Measurements from ENCODE around the gene FOXJ1.

Gene FOXJ1

DNA sequence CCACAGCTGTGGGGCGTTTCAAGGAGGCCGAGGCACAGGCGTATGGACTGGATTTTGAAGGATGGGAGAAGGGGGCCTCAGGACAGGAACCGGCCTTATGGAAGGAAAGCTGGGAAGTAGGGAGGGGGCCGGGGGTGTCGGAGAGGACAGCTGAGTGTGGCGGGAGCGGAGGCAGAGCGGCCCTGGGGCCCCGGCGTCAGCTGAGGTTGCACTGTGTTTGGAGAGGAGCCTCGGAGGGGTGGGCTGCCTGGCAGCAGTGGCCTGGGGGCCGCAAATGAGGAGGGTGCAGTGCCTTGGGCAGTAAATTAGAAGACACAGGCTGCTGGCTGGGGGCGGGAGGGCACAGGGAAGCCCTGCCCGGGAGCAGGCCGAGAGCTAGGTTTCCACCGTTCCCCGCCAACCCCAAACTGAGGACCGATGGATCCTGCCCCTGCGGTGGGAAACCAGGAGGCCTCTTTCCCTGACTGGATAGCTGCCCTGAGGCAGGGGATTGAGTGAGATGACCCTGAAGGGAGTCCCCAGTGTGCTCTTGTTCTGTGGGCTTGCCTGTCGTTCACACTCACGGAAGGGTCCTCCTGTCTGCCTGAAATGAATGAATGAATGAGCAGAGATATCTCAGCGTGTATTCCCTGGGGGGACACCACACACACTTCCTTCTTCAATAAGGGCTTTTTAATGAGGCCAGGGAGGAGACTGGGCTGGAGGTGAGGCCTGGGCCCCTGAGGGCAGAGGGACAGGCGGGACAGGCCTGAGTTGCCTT is 18.4 kb downstream of the FOXJ1 start:
- no peak for DNase-seq

DNA sequence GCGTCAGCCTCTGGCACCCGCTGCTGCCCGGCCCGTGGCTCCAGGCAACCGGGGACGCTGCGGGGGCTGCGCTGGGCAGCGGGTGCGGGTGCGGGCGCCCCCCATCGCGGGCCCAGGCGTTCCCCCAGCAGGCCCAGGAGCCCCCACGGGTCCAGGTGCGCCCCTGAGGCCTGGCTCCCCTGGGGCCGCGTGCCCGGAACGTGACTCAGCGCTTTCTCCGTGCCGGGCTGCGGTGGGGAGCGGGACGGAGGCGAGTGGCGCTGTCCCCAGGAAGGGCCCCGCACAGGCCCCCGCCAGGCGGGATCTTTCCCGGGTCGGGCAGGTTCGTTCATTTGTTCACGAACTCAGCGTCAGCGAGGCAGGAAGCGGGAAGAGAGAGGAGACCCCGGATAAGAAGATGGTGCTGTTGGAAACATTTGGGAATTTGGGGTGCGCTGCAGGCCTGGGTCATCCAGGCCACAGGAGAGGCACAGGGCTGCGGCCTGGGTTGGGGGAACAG is 19.1 kb downstream of the FOXJ1 start:
- no peak for DNase-seq

DNA sequence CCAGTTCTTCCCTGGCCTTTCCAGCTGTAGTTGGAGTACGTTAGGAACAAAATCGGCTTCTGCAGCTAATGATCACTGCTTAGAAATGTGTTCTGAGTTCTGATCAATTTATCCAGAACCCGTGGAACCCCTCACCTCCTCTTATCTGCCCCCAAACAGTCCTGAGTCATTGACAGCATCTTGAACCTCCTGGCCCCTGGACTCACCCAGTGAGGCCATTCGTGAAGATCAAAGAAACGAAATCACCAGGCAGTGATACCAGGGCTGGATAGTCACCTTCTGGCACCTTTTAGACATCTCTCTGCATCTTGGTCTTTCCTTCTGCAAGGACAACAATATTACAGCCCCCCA is 20.4 kb downstream of the FOXJ1 start:
- no peak for DNase-seq

DNA sequence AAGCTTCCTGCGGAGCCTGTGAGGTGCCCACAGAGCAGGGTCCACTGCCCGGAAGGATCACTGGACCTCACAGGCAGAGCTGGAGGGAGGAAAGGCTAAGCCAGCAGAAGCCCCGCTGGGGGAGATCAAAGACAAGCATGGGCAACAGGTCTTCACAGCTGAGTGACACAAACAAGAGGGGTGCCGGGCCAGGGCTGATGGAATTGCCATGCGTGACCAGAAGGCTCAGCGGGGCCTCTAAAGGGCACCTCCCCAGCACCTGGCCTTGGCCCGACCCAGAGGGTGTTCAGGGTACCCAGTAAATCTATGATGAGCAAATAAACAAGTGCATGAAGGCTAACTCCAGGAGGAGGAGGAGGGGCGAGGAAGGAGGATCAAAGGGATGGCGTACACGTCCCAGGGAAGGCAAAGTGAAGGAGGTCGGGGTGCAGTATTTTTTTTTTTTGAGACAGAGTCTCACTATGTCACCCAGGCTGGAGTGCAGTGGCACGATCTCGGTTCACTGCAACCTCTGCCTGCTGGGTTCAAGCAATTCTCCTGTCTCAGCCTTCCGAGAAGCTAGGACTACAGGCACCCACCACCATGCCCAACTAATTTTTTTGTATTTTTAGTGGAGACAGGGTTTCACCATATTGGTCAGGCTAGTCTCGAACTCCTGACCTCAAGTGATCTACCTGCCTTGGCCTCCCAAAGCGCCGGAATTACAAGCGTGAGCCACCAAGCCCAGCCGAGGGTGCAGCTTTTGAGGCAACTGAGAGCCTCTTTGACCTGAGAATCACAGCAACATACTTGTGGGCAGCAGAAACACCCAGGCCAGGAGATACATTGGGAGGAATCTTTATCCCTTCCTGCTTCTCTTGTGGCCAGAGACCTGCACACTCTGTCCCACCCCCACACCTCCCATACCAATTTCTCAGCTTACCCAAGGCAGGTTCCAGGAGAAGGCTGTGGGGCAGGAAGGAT is 21.4 kb downstream of the FOXJ1 start:
- no peak for DNase-seq

DNA sequence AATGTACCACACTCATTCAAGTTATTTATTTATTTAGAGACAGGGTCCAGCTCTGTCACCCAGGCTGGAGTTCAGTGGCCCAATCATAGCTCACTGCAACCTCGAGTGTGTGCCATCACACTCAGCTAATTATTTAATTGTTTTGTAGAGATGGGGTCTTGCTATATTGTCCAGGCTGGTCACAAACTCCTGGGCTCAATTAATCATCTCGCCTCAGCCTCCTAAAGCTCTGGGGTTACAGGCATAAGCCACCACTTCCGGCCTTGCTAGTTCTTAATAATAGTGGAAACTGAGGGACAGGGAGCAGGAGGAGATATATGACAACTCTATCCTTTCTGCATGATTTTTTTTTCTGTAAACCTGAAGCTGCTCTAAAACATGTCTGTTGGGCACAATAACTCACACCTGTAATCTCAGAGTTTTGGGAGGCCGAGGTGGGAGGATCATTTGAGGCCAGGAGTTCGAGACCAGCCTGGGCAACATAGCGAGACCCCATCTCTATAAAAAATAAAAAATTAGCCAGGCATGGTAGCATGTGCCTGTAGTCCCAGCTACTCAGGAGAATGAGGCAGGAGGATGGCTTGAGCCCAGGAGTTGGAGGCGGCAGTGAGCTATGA is 25.8 kb downstream of the FOXJ1 start:
- DNase-seq, result no peak

DNA sequence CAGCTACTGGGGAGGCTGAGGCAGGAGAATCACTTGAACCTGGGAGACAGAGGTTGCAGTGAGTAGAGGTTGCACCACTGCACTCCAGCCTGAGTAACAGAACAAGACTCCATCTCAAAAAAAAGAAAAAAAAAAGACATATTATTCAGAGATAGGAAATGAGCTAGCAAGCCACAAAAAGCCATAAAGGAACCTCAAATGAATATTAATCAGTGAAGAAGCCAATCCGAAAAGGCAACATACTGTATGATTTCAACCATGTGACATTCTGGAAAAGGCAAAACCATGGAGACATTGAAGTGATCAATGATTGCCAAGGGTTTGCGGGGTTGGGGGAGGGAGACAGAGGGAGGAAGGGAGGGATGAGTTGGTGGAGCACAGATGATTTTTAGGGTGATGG is 29.1 kb downstream of the FOXJ1 start:
- no peak for DNase-seq

DNA sequence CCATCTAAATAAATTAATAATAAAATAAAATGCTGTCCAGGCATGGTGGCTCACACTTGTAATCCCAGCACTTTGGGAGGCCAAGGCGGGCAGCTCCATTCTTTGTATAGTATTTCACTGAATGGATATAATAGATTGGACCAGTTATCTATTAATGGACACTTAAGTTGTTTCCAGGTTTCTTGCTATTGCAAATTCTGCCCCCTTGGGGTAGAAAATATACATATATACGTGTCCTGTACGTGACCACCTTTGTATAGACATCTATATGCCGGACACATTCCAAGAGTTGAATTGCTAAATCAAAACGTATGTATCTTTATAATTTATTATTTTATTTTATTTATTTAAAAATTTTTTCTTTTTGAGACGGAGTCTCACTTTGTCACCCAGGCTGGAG is 33.5 kb downstream of the FOXJ1 start:
- no peak for DNase-seq

DNA sequence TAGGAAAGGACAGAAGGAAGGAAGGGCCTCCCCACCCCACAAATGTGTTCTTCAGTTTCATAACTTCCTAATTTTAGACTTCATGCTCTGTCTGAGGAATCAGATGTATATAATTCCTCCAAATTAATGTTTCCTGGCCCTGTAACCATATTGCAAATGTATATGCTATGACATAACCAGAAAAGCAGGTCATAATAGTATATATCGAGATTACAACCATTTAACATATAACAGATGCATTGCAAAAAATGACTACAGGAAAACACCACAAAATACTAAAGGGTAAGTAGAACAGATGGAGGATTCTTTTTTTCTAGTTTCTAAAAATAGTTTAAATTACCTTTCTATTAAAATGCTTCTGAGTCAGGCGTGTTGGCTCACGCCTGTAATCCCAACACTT is 34.3 kb downstream of the FOXJ1 start:
- no peak for DNase-seq

DNA sequence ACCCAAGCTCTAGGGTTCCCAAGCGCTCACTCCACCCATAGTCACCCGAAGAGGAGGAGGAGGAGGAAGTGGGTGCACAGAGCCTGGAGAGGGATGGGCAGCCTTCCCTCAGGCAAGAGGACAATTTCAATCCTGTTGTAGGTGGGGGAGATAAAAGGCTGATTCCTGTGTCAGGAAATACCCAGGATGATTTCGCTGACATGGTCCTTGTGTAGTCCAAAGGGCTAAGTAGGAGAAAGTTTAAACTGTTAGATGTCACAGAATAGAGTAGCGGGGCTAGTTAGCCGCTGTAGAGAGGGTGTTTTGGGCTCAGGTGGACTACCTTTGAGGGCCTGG is 36.2 kb downstream of the FOXJ1 start:
- no peak for DNase-seq

- DNase-seq, result no peak
These were observed 36.7 kb downstream of the FOXJ1 start for GRCh38 chr17:76104140-76104895.

- DNase-seq, result peak; percentile 90
These were observed 37.5 kb downstream of the FOXJ1 start, which contains the start of gene EXOC7 for GRCh38 chr17:76103274-76104139. Gene EXOC7 (minus strand): TSS chr17:76103787. CDS start chr17:76103692, 95 bp downstream.

- no peak for DNase-seq
These were observed 38.1 kb downstream of the FOXJ1 start for GRCh38 chr17:76102944-76103273.

DNA sequence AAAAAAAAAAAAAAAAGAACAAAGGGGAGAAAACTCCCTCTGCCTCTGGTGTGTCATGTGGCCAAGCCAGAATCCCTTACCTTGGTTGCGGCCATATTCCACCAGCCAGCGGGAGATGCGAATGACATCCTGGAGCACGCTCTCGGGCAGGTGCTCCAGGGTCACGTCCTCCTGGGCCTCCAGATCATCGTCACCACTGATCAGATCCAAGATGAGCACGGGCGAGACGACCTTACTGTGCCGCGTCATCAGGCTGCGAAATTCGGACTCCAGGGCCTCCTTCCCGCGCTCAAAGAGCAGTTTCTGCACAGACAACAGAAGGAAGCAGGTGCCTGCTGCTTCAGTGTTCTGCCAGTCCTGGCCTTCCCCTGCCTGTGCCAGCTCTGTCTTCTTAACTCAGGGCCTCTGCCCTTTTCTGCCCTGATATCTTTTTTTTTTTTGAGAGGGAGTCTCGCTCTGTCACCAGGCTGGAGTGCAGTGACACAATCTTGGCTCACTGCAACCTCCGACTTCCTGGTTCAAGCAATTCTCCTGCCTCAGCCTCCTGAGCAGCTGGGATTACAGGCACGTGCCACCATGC is 43.2 kb downstream of the FOXJ1 start:
- DNase-seq, result no peak

DNA sequence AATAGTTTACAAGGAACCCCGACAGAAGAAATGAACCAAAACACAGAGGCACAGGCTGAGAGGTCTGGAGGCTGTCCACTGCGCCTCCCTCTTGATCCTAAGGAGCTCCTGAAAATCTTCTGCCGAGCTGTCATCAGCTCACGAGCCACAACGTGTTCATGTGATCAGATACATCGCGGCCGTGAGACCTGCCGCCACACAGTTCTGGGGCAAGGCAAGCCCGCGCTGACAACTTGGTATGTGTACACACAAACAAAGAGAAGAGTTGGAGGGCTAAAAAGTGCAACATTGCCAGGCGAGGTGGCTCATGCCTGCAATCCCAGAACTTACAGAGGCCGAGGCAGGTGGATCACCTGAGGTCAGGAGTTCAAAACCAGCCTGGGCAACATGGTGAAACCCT is 45.1 kb downstream of the FOXJ1 start:
- no peak for DNase-seq

- DNase-seq, result no peak
These were observed 47.0 kb downstream of the FOXJ1 start for GRCh38 chr17:76094046-76094445.

- DNase-seq, result no peak
These were observed 48.3 kb downstream of the FOXJ1 start for GRCh38 chr17:76092526-76093413.

DNA sequence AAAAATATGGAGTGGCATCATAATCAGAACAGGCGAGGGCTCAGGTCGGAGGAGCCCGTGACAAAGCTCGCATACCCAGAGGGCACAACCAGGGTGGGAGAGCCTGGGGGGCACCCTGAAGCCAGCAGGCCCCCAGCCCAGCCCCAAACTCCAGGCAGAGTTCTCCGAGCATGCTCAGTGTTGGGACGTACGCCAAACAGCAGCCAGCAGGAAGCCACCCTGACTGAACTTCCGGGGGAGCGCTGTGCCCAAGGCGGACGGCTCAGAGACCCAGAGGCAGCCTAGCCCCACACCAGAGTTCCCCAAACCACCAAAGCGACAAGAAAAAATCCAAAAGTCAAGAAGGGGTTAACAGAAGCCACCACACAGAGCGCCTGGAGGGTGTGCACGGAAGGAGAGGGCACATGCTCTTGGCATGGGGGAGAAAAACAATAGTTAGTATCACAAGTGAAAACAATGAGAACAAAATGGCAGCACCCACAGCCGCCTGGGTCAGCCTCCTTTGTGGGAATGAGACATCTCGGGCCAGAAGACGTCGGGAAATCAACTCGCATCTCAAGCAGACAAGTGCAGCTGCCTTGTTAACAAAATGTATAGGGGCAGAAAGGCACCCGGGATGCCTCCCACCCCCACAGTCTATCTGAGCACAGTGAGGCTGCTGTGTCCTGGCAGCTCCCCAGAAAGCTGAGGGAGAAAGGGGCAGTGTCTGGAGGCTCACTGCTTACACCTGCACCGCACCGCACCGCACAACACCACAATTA is 49.3 kb downstream of the FOXJ1 start:
- DNase-seq, result no peak

- DNase-seq, result no peak
These were observed 50.4 kb downstream of the FOXJ1 start for GRCh38 chr17:76090517-76091129.
